DOHH2 (cell line): ENCODE data around the gene SDCCAG8.

Source experiments
- H3F3A ChIP-seq: fragments of 200-600 bp; sonication (generic), shearing (Covaris generic); 2 replicates; pipeline ENCODE4 v1.6.0; 2016; ENCODE audit warnings: antibody characterized with exemption, mild to moderate bottlenecking; ENCODE audit not compliant: control insufficient read depth, insufficient read depth
- H3K27ac ChIP-seq: fragments of 200-600 bp; sonication (generic); 2 replicates; pipeline ENCODE4 v1.5.1; 2014; ENCODE audit warnings: low read depth, mild to moderate bottlenecking, low read length, moderate library complexity
- H3K27me3 ChIP-seq: fragments of 200-600 bp; sonication (generic); 2 replicates; pipeline ENCODE4 v1.6.1; 2014; ENCODE audit warnings: mild to moderate bottlenecking, low read length, mixed read lengths; ENCODE audit not compliant: control insufficient read depth
- H3K36me3 ChIP-seq: fragments of 200-600 bp; sonication (generic); 2 replicates; pipeline ENCODE4 v1.6.1; 2014; ENCODE audit warnings: mild to moderate bottlenecking, low read length, moderate library complexity, mixed read lengths; ENCODE audit not compliant: control insufficient read depth
- H3K4me1 ChIP-seq: fragments of 200-600 bp; sonication (generic); 2 replicates; pipeline ENCODE4 v1.6.1; 2014; ENCODE audit warnings: mild to moderate bottlenecking, low read length, mixed read lengths; ENCODE audit not compliant: control insufficient read depth
- H3K4me2 ChIP-seq: fragments of 200-600 bp; sonication (generic); 2 replicates; pipeline ENCODE4 v1.6.0; 2014; ENCODE audit warnings: mild to moderate bottlenecking, low read length, moderate library complexity
- H3K4me3 ChIP-seq: fragments of 200-600 bp; sonication (generic); 2 replicates; pipeline ENCODE4 v1.5.1; 2014; ENCODE audit warnings: mild to moderate bottlenecking, low read length, mixed read lengths
- H3K79me2 ChIP-seq: fragments of 200-600 bp; sonication (generic); 2 replicates; pipeline ENCODE4 v1.6.1; 2014; ENCODE audit warnings: mild to moderate bottlenecking, low read length, mixed read lengths; ENCODE audit not compliant: control insufficient read depth
- H3K9me2 ChIP-seq: fragments of 200-600 bp; sonication (generic); replicated peaks from 2 replicates; pipeline ENCODE4 v1.6.1; 2014; ENCODE audit warnings: mild to moderate bottlenecking, low read length, mixed read lengths; ENCODE audit not compliant: control insufficient read depth
- H3K9me3 ChIP-seq: fragments of 200-600 bp; sonication (generic); 2 replicates; pipeline ENCODE4 v1.6.1; 2014; ENCODE audit warnings: antibody characterized with exemption, low read length, mixed read lengths; ENCODE audit not compliant: control insufficient read depth, insufficient read depth
- H4K20me1 ChIP-seq: fragments of 200-600 bp; sonication (generic); 2 replicates; pipeline ENCODE4 v1.6.0; 2014; ENCODE audit warnings: low read depth, mild to moderate bottlenecking, antibody characterized with exemption, low read length, moderate library complexity; ENCODE audit not compliant: control insufficient read depth, insufficient read depth
- CTCF ChIP-seq: fragments of 200-600 bp; sonication (generic); IDR thresholded peaks from one replicate; pipeline ENCODE4 v1.5.1; 2014; ENCODE audit warnings: antibody characterized with exemption, mild to moderate bottlenecking, low read depth, low read length; ENCODE audit not compliant: poor library complexity, severe bottlenecking
- EZH2phosphoT487 ChIP-seq: fragments of 200-600 bp; sonication (generic); IDR thresholded peaks from 2 replicates; pipeline ENCODE4 v1.6.1; 2017; ENCODE audit warnings: borderline replicate concordance, mild to moderate bottlenecking, antibody characterized with exemption, low read length, moderate library complexity, mixed read lengths

Gene SDCCAG8

GRCh38 chr1:243294723-243295121, 38.9 kb downstream of the SDCCAG8 start:
- Histone ChIP-seq H3K79me2 (no peaks in the 10 kb centered on the region), H3K9me3 (no peaks in the 10 kb centered on the region), H3K36me3 (peaks cover 12% of the 10 kb centered on the region), H3K27ac (no peak overlapping the region), H3K4me2 (no peak overlapping the region), H3F3A (no peaks in the 10 kb centered on the region), H3K27me3 (no peaks in the 10 kb centered on the region), H3K9me2 (no peaks in the 10 kb centered on the region), H3K4me1 (no peaks in the 10 kb centered on the region), H3K4me3 (no peak overlapping the region), H4K20me1 (no peaks in the 10 kb centered on the region)
- TF ChIP-seq EZH2phosphoT487 (no peak), CTCF (no peak)

- H3K9me3 ChIP-seq: peaks cover 6% of the 10 kb centered on the region; the same call in 1 of the 2 replicates
- H3K4me2 ChIP-seq: no peak overlapping the region
- H3K27me3 ChIP-seq: no peaks in the 10 kb centered on the region
- no peak overlapping the region for H3K4me3 ChIP-seq
- H3K79me2 ChIP-seq: no peaks in the 10 kb centered on the region
- no peaks in the 10 kb centered on the region for H3K4me1 ChIP-seq
- H4K20me1 ChIP-seq: no peaks in the 10 kb centered on the region
- no peaks in the 10 kb centered on the region for H3F3A ChIP-seq
- no peaks in the 10 kb centered on the region for H3K9me2 ChIP-seq
- TF ChIP-seq CTCF (no peak), EZH2phosphoT487 (no peak)
- no peak overlapping the region for H3K27ac ChIP-seq
- H3K36me3 ChIP-seq: peaks cover 9% of the 10 kb centered on the region; the same call in 1 of the 2 replicates
Measured at GRCh38 chr1:243299069-243299468, 43.2 kb downstream of the SDCCAG8 start.

GRCh38 chr1:243301059-243301458, 45.2 kb downstream of the SDCCAG8 start:
- no peaks in the 10 kb centered on the region for H3K9me2 ChIP-seq
- peaks cover 9% of the 10 kb centered on the region; the same call in 1 of the 2 replicates for H3K36me3 ChIP-seq
- H4K20me1 ChIP-seq: no peaks in the 10 kb centered on the region
- H3K9me3 ChIP-seq: peaks cover 6% of the 10 kb centered on the region; the same call in 1 of the 2 replicates
- H3K4me1 ChIP-seq: no peaks in the 10 kb centered on the region
- no peak overlapping the region for H3K4me2 ChIP-seq
- H3K27me3 ChIP-seq: no peaks in the 10 kb centered on the region
- TF ChIP-seq CTCF: no peak
- TF ChIP-seq EZH2phosphoT487: no peak
- no peak overlapping the region for H3K4me3 ChIP-seq
- H3K79me2 ChIP-seq: no peaks in the 10 kb centered on the region
- no peak overlapping the region for H3K27ac ChIP-seq
- H3F3A ChIP-seq: no peaks in the 10 kb centered on the region
